Measurements from ENCODE around the gene HDGF. TPM values are rescaled to one million over a fixed set of nuclear protein-coding genes. Genes with fewer than 3 reads are reported as not detected.

Gene HDGF
- total and polyA plus RNA-seq, 9 of the 15 experiments (the other 6 are each of a cell fraction or from before 2014, with no cell fraction given), result 38.8 to 601 (median 400) TPM

- TF ChIP-seq BCLAF1 (IDR thresholded peaks at IDR 0.05; ENCODE audit: borderline replicate concordance in 1 of 2, control insufficient read depth in 1 of 2, low read depth in 2 of 2, low read length in 1 of 2) (0 out of 4 replicates have a peak, but pooled peaks of 1 of the 2 experiments have one; percentile 53), CTCF (IDR thresholded peaks at IDR 0.05 in 2 of 3, conservative IDR thresholded peaks at IDR 0.05 in 1 of 3; ENCODE audit: insufficient read depth in 2 of 3, low read depth in 1 of 3, low read length in 3 of 3) (peak in 1 of 3 experiments; percentile 26; a peak in 1 of 6 replicates), ZNF395 (CRISPR knock-in tag; IDR thresholded peaks at IDR 0.05) (0 out of 2 replicates have a peak, but pooled peaks have one; percentile 9), FOXM1 (IDR thresholded peaks at IDR 0.05; ENCODE audit: low read depth) (peak; percentile 89), FOXM1 (CRISPR knock-in tag; IDR thresholded peaks at IDR 0.05; ENCODE audit: low read depth) (no peak), TAF9B (IDR thresholded peaks at IDR 0.05; ENCODE audit: partially characterized antibody) (no peak), ZNF583 (CRISPR knock-in tag; IDR thresholded peaks at IDR 0.05) (no peak), RBFOX2 (IDR thresholded peaks at IDR 0.05; ENCODE audit: low read depth, low read length) (peak; percentile 72), ZNF695 (CRISPR knock-in tag; IDR thresholded peaks at IDR 0.05) (no peak), ZNF263 (CRISPR knock-in tag; IDR thresholded peaks at IDR 0.05; ENCODE audit: borderline replicate concordance) (peak; percentile 98), EP400 (IDR thresholded peaks at IDR 0.05) (peak; percentile 44; the same call in 1 of the 2 replicates), MAZ (CRISPR knock-in tag; conservative IDR thresholded peaks at IDR 0.05 in 1 of 2, IDR thresholded peaks at IDR 0.05 in 1 of 2) (peak; percentile 97 to 100), ZBTB17 (CRISPR knock-in tag; IDR thresholded peaks at IDR 0.05) (peak; percentile 100), BCL6 (CRISPR knock-in tag; IDR thresholded peaks at IDR 0.05) (no peak), ZNF316 (IDR thresholded peaks at IDR 0.05) (no peak), MCM5 (IDR thresholded peaks at IDR 0.05; ENCODE audit: low read depth) (no peak)
- TF ChIP-seq, protein P1, sequence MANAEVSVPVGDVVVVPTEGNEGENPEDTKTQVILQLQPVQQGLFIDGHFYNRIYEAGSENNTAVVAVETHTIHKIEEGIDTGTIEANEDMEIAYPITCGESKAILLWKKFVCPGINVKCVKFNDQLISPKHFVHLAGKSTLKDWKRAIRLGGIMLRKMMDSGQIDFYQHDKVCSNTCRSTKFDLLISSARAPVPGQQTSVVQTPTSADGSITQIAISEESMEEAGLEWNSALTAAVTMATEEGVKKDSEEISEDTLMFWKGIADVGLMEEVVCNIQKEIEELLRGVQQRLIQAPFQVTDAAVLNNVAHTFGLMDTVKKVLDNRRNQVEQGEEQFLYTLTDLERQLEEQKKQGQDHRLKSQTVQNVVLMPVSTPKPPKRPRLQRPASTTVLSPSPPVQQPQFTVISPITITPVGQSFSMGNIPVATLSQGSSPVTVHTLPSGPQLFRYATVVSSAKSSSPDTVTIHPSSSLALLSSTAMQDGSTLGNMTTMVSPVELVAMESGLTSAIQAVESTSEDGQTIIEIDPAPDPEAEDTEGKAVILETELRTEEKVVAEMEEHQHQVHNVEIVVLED (CRISPR knock-in tag; IDR thresholded peaks at IDR 0.05), result peak; percentile 72
- TF ChIP-seq, protein P2, sequence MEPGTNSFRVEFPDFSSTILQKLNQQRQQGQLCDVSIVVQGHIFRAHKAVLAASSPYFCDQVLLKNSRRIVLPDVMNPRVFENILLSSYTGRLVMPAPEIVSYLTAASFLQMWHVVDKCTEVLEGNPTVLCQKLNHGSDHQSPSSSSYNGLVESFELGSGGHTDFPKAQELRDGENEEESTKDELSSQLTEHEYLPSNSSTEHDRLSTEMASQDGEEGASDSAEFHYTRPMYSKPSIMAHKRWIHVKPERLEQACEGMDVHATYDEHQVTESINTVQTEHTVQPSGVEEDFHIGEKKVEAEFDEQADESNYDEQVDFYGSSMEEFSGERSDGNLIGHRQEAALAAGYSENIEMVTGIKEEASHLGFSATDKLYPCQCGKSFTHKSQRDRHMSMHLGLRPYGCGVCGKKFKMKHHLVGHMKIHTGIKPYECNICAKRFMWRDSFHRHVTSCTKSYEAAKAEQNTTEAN (CRISPR knock-in tag; IDR thresholded peaks at IDR 0.05), result no peak
Measured at GRCh38 chr1:156751757-156752481, 444 bp upstream of the HDGF start (continued).

Data from K562 (cell line).